ENCODE measurements around the gene MYOZ2. TPM values are rescaled to one million over a fixed set of nuclear protein-coding genes. Genes with fewer than 3 reads are reported as not detected.

MYOZ2 gene
- total RNA-seq, 1 experiment from 2014 or later: 1.6 TPM

DNA sequence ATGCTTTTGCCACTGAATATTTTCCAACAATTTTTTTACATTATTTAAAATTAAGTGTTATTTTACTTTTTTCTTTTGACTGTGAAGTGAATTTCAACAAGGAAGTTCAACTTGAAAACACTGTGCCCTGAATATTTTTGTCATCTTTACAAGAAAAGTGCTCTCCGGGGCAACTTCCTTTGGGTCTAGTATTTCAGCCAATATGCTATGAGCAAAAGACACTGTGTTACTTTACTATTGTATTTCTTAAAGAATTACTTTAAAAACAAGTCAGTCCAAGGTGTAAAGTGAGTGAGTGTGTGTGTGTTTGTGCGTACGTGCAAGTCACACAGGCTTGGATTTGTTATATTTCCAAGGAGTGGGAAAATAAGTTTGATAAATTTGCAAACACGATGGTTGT is 69.3 kb downstream of the MYOZ2 start:
- Histone ChIP-seq H3K4me3 (no peak overlapping the region), H3K36me3 (no peaks in the 10 kb centered on the region), H3K9me3 (replicated peaks) (no peaks in the 10 kb centered on the region; the same call in 1 of the 2 replicates), H3K27ac (no peak overlapping the region), H3K27me3 (no peaks in the 10 kb centered on the region), H3K4me1 (0 out of 2 replicates have a peak, but pooled peaks cover 4% of the 10 kb centered on the region)
- DNase-seq: no peak

DNA sequence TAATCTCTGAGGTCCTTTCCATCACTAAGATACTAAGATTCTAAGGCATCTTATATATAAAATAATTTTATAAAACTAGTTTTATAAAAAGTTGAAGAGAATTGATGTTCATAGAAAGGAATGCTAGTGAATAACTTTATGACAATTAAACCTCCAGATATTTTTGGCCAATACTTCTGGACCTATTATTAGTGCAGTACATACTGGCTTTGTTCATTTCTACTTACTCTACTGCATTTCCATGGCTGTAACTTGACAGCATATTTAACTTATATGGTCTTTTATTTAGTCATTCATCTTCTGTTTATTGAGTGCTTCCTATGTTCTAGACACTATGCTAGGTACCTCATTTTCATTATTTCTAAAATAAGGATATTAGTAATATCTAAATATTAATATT is 70.1 kb downstream of the MYOZ2 start:
- Histone ChIP-seq H3K9me3 (replicated peaks) (no peaks in the 10 kb centered on the region; the same call in 1 of the 2 replicates), H3K4me1 (0 out of 2 replicates have a peak, but pooled peaks cover 4% of the 10 kb centered on the region), H3K36me3 (no peaks in the 10 kb centered on the region), H3K4me3 (no peak overlapping the region), H3K27ac (no peak overlapping the region), H3K27me3 (no peaks in the 10 kb centered on the region)
- DNase-seq: no peak

- H3K4me3 ChIP-seq: no peak overlapping the region
- no peak for DNase-seq
- H3K9me3 ChIP-seq (replicated peaks): no peaks in the 10 kb centered on the region; the same call in 1 of the 2 replicates
- H3K27me3 ChIP-seq: no peaks in the 10 kb centered on the region
- H3K27ac ChIP-seq: no peak overlapping the region
- H3K36me3 ChIP-seq: no peaks in the 10 kb centered on the region
- H3K4me1 ChIP-seq: 0 out of 2 replicates have a peak, but pooled peaks cover 4% of the 10 kb centered on the region
Measured at GRCh38 chr4:119206178-119206577, 70.5 kb downstream of the MYOZ2 start.

GRCh38 chr4:119207051-119207450 is 71.4 kb downstream of the MYOZ2 start:
- Histone ChIP-seq H3K4me3 (no peak overlapping the region), H3K27me3 (no peaks in the 10 kb centered on the region), H3K9me3 (replicated peaks) (no peaks in the 10 kb centered on the region; the same call in 1 of the 2 replicates), H3K27ac (no peak overlapping the region), H3K36me3 (no peaks in the 10 kb centered on the region), H3K4me1 (0 out of 2 replicates have a peak, but pooled peaks cover 4% of the 10 kb centered on the region)
- no peak for DNase-seq

- Histone ChIP-seq H3K27me3 (no peaks in the 10 kb centered on the region), H3K9me3 (replicated peaks) (no peaks in the 10 kb centered on the region), H3K27ac (no peak overlapping the region), H3K4me1 (0 out of 2 replicates have a peak, but pooled peaks cover 4% of the 10 kb centered on the region), H3K36me3 (no peaks in the 10 kb centered on the region), H3K4me3 (no peak overlapping the region)
- peak in 1 of 2 experiments; percentile 16 for DNase-seq
Measured at GRCh38 chr4:119209077-119209476, 73.4 kb downstream of the MYOZ2 start.

DNA sequence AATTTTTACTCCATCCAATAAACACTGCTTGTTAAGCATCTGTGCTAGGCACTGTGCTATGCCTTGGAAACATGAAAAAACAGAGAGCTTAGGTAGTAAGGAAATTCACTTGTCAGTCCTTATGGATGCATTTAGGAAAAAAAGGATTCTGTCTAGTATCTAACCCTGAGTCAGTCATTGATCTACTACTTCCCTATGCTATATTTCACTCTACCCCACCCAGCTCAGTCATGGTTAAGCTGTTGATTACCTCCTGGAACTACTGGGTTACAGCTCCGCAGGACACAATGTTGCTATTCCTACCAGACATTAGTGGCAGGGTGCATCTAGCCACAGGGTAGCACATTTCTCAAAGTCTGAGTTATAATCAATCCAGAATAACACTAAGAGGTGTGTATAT is 74.0 kb downstream of the MYOZ2 start:
- 0 out of 2 replicates have a peak, but pooled peaks cover 4% of the 10 kb centered on the region for H3K4me1 ChIP-seq
- no peak for DNase-seq
- no peaks in the 10 kb centered on the region for H3K27me3 ChIP-seq
- H3K27ac ChIP-seq: no peak overlapping the region
- no peaks in the 10 kb centered on the region for H3K9me3 ChIP-seq (replicated peaks)
- no peak overlapping the region for H3K4me3 ChIP-seq
- H3K36me3 ChIP-seq: no peaks in the 10 kb centered on the region

- Histone ChIP-seq H3K4me1 (0 out of 2 replicates have a peak, but pooled peaks cover 4% of the 10 kb centered on the region), H3K36me3 (no peaks in the 10 kb centered on the region), H3K27me3 (no peaks in the 10 kb centered on the region), H3K27ac (no peak overlapping the region), H3K4me3 (no peak overlapping the region), H3K9me3 (replicated peaks) (no peaks in the 10 kb centered on the region)
- DNase-seq: no peak
Measured at GRCh38 chr4:119210775-119211174, 75.1 kb downstream of the MYOZ2 start.

DNA sequence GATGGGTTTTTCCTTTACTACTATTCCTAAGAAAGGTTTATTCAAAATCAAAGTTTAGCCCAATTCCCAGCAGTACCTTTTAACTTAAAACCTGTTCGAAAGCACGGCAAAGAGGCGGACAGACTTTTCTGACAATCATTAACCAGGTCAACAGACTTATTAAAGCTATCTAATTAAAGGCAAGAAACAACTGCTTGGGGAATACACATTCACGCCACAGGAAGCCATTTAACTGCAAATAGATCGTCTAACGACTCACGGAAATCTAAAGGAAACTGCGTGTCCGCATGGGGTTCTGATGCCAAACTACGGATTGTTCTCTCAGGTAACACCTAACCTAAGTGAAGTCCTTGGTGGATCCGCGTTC is 76.2 kb downstream of the MYOZ2 start:
- no peaks in the 10 kb centered on the region for H3K9me3 ChIP-seq (replicated peaks)
- 0 out of 2 replicates have a peak, but pooled peaks cover 4% of the 10 kb centered on the region for H3K4me1 ChIP-seq
- no peaks in the 10 kb centered on the region for H3K36me3 ChIP-seq
- H3K4me3 ChIP-seq: peak overlapping the region; percentile 70
- peak overlapping the region; percentile 59 for H3K27ac ChIP-seq
- H3K27me3 ChIP-seq: no peaks in the 10 kb centered on the region
- DNase-seq: no peak

GRCh38 chr4:119212234-119212963 is 76.8 kb downstream of the MYOZ2 start, which contains the start of gene USP53:
Gene USP53 (plus strand): TSS chr4:119212713. CDS start chr4:119239760, 27,047 bp downstream.
- no peaks in the 10 kb centered on the region for H3K36me3 ChIP-seq

GRCh38 chr4:119212964-119213606 is 77.5 kb downstream of the MYOZ2 start:
- Histone ChIP-seq H3K36me3 (no peaks in the 10 kb centered on the region), H3K9me3 (replicated peaks) (no peaks in the 10 kb centered on the region), H3K4me3 (peak overlapping the region; percentile 70), H3K4me1 (0 out of 2 replicates have a peak, but pooled peaks cover 4% of the 10 kb centered on the region), H3K27ac (peak overlapping the region; percentile 48), H3K27me3 (no peaks in the 10 kb centered on the region)
- peak; percentile 90 to 91 for DNase-seq

More at GRCh38 chr4:119212234-119212963, 76.8 kb downstream of the MYOZ2 start, which contains the start of gene USP53:
- Histone ChIP-seq H3K4me1 (0 out of 2 replicates have a peak, but pooled peaks cover 4% of the 10 kb centered on the region), H3K9me3 (replicated peaks) (no peaks in the 10 kb centered on the region), H3K27ac (peak within 1 kb of the TSS; percentile 59), H3K27me3 (no peaks in the 10 kb centered on the region), H3K4me3 (peak within 1 kb of the TSS; percentile 70)
- DNase-seq: peak; percentile 98 to 99

DNA sequence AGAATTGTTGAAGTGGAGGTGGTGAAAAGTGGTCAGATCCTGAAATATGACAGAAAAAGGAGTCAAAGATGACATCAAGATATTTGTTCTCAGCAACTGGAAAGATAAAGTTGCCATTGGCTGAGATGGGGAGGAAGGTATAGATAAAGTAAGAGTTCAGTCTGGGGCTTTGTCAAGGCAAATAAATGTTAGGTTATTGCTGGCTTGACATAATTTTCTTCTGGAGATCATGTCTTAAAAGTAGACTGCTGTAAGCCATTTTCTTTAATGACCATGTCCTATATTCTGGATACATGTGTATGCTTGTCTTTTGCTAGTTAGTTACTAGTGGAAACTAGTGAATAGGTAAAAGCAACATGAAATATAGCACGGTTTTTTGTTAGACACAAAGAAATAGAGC is 82.5 kb downstream of the MYOZ2 start:
- Histone ChIP-seq H3K9me3 (replicated peaks) (no peaks in the 10 kb centered on the region), H3K27me3 (no peaks in the 10 kb centered on the region), H3K4me3 (no peak overlapping the region), H3K27ac (no peak overlapping the region), H3K36me3 (0 out of 2 replicates have a peak, but pooled peaks cover 2% of the 10 kb centered on the region), H3K4me1 (no peaks in the 10 kb centered on the region)
- no peak for DNase-seq

DNA sequence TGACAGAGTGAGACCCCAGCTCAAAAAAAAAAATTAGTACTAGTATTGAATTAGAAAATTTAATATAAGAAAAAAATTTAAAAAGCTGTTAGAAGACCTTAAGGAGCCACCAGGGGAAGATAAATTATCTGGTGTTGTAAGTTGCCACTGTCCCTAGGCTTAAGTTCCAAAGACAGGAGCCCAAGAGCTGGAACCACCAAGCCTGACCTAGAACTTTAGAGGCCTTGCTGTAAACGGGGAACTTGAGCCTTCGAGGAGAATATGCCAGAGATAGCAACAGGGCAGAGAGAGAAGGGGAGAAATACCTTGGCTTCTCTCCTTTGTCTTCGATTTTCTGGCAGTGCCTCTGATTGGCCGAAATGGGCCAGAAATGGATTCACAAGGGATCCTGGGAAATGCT is 85.8 kb downstream of the MYOZ2 start:
- Histone ChIP-seq H3K4me1 (no peaks in the 10 kb centered on the region), H3K9me3 (replicated peaks) (no peaks in the 10 kb centered on the region), H3K36me3 (0 out of 2 replicates have a peak, but pooled peaks cover 2% of the 10 kb centered on the region), H3K4me3 (no peak overlapping the region), H3K27ac (no peak overlapping the region), H3K27me3 (no peaks in the 10 kb centered on the region)
- DNase-seq: no peak

DNA sequence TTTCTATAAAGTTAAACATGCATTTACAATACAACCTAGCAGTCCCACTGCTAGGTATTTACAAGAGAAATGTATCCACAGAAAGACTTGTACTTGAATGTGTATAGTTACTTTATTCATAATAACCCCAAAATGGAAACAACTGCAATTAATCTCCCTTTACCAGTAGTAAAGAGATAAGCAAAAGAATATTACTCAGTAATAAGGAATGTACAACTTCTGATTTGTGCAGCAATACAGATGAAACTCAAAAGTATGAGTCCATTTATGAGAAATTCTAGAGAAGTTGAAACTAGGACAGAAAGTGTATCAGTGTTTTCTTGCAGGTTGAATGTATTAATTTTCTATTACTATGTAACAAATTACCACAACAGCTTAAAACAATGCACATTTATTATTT is 92.1 kb downstream of the MYOZ2 start:
- Histone ChIP-seq H3K36me3 (no peaks in the 10 kb centered on the region), H3K27me3 (no peaks in the 10 kb centered on the region), H3K9me3 (replicated peaks) (no peaks in the 10 kb centered on the region), H3K27ac (no peak overlapping the region), H3K4me3 (no peak overlapping the region), H3K4me1 (no peaks in the 10 kb centered on the region)
- no peak for DNase-seq

GRCh38 chr4:119228406-119228805 is 92.8 kb downstream of the MYOZ2 start:
- H3K9me3 ChIP-seq (replicated peaks): no peaks in the 10 kb centered on the region
- H3K27ac ChIP-seq: no peak overlapping the region
- H3K4me3 ChIP-seq: no peak overlapping the region
- H3K36me3 ChIP-seq: no peaks in the 10 kb centered on the region
- H3K4me1 ChIP-seq: no peaks in the 10 kb centered on the region
- no peak for DNase-seq
- H3K27me3 ChIP-seq: no peaks in the 10 kb centered on the region
